C4-2B (cell line): Measurements from ENCODE around the gene AHRR.
"Not testable (repeated sequence)": the region's sequence is repeated elsewhere in the genome, so short reads cannot be mapped to it uniquely, and the experiment has no call there.

Source experiments
- H3K27ac ChIP-seq: fragments of 450-650 bp; 2 replicates; pipeline ENCODE4 v1.5.1; 2017
- ZFX ChIP-seq: fragments of 450-650 bp; IDR thresholded peaks from 2 replicates; pipeline ENCODE4 v1.6.1; 2017
- TF ChIP-seq, protein P1 (sequence below): fragments of 450-650 bp; conservative IDR thresholded peaks from 2 replicates; pipeline ENCODE4 v1.5.1; 2017; ENCODE audit warnings: mild to moderate bottlenecking

Gene AHRR

DNA sequence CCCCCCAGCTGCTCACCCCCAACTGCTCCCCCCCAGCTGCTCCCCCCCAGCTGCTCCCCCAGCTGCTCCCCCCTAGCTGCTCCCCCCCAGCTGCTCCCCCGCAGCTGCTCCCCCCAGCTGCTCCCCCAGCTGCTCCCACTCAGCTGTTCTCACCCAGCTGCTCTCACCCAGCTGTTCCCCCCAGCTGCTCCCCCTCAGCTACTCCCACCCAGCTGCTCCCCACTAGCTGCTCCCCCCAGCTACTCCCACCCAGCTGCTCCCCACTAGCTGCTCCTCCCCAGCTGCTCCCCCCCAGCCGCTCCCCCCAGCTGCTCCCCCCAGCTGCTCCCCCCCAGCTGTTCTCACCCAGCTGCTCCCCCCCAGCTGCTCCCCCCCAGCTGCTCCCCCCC is 22.8 kb upstream of the AHRR start:
- TF ChIP-seq, protein P1, sequence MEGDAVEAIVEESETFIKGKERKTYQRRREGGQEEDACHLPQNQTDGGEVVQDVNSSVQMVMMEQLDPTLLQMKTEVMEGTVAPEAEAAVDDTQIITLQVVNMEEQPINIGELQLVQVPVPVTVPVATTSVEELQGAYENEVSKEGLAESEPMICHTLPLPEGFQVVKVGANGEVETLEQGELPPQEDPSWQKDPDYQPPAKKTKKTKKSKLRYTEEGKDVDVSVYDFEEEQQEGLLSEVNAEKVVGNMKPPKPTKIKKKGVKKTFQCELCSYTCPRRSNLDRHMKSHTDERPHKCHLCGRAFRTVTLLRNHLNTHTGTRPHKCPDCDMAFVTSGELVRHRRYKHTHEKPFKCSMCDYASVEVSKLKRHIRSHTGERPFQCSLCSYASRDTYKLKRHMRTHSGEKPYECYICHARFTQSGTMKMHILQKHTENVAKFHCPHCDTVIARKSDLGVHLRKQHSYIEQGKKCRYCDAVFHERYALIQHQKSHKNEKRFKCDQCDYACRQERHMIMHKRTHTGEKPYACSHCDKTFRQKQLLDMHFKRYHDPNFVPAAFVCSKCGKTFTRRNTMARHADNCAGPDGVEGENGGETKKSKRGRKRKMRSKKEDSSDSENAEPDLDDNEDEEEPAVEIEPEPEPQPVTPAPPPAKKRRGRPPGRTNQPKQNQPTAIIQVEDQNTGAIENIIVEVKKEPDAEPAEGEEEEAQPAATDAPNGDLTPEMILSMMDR: no peak
- no peak overlapping the region for H3K27ac ChIP-seq

DNA sequence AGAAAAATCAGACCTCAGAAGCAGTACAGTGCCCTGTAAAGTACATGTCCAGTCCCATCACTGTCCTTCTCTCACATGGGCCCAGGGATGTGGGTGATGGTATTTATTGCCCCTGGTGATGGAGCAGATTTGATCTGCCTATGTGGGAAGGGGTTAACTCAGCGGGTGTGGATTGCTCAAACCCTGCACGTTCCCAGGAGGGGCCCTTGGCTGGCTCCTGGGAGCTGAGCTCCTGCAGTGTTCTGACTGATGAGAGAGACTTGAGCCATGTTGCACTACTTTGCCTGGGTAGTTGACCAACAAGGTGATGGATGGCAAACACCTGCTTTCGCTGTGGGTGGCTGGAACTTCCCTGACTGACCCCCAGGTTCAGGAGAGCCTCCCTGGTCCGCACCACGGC is 21.6 kb upstream of the AHRR start:
- not testable (repeated sequence) for H3K27ac ChIP-seq

DNA sequence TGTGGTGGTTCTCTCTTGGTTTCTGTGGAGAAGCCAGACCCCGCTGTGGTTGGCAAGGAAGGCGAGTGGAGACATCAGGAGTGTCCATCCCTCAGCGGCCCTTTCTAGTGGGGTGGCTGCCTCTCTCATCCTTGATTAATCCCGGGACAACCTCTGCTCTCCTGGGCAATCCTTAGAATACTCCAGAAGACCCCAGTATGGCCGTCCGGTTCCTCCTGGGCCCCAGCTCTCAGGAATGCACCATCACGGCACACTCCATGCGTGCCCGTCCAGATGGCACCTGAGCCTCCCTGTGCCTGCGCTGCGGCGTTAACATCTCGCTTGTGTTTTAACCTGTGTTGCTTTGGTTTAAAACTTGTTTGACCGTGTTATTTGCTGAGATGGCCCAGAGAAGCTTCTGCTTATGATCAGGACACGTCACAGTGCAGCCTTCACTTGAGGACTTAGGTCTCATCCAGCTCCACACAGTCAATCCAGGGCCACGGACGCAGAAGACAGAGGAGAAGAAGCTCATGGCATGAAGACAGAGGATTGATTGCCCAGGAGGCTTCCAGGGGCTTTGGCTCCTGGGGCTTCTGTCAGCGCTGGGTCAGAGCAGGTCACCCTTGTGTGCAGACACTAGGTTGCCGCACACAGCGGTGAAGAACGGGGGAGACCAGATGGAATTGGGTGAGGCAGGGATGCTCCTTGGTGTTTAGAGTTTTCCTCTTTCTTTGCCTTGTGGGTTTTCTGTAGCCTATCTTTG is 20.7 kb upstream of the AHRR start:
- H3K27ac ChIP-seq: not testable (repeated sequence)

DNA sequence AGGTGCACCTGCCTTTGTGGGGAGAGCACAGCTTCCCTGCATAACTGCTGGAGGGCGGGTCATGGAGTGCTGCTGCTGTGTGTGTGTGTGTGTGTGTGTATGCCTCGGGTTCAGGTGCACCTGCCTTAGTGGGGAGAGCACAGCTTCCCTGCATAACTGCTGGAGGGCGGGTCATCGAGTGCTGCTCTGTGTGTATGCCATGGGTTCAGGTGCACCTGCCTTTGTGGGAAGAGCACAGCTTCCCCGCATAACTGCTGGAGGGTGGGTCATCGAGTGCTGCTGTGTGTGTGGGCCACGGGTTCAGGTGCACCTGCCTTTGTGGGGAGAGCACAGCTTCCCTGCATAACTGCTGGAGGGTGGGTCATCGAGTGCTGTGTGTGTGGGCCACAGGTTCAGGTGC is 19.1 kb upstream of the AHRR start:
- H3K27ac ChIP-seq: not testable (repeated sequence)

- TF ChIP-seq, protein P1: no peak
- TF ChIP-seq ZFX: no peak
- H3K27ac ChIP-seq: no peak overlapping the region
These were observed 18.5 kb upstream of the AHRR start for GRCh38 chr5:302966-303365.

- H3K27ac ChIP-seq: not testable (repeated sequence)
These were observed 17.8 kb upstream of the AHRR start for GRCh38 chr5:303741-304140.

- no peak overlapping the region for H3K27ac ChIP-seq
- TF ChIP-seq, protein P1: no peak
- TF ChIP-seq ZFX: no peak
These were observed 16.5 kb upstream of the AHRR start for GRCh38 chr5:305050-305449.

DNA sequence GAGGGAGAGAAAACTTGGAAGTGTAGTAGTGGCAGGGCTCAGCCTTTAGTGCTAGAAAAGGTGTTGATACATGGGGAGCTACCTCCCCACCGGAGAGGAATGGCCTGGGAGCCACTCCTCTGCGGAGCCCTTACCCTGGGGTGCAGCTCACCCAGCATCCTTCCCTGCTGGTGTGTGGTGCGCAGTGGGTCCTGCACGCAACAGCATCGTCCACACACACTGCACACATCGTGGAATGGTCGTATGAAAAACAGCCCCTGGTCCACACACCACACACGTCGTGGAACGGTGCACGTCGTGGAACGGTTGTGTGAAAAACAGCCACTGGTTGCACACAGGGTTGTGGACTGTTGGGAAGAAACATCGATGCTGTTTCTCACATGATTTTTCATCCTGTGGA is 16.1 kb upstream of the AHRR start:
- TF ChIP-seq, protein P1: no peak
- no peak for TF ChIP-seq ZFX
- H3K27ac ChIP-seq: no peak overlapping the region

GRCh38 chr5:306011-306805 is 15.3 kb upstream of the AHRR start:
- TF ChIP-seq, protein P1: no peak
- no peak for TF ChIP-seq ZFX
- no peak overlapping the region for H3K27ac ChIP-seq
